Testis (tissue), 3 donors: ENCODE data around the gene ACTL10. TPM values are rescaled to one million over a fixed set of nuclear protein-coding genes. Genes with fewer than 3 reads are reported as not detected.
A peak's percentile ranks its signal among the peaks of the same experiment; 100 is the strongest.

Source experiments
- DNase-seq: peaks from one replicate; pipeline ENCODE4 v3.0.0-alpha.2; 2019
- H3K27ac ChIP-seq, 2 donors: fragments of 200-600 bp; sonication (generic); one replicate each; pipeline ENCODE4 v1.5.1; 2019
- H3K27me3 ChIP-seq: fragments of 200-600 bp; sonication (generic); one replicate; pipeline ENCODE4 v1.5.1; 2019
- H3K36me3 ChIP-seq: fragments of 200-600 bp; sonication (generic); one replicate; pipeline ENCODE4 v1.5.1; 2017; ENCODE audit warnings: low read depth; ENCODE audit errors: missing control alignments
- H3K4me1 ChIP-seq: fragments of 200-600 bp; sonication (generic); one replicate; pipeline ENCODE4 v1.5.1; 2019
- H3K4me3 ChIP-seq, 2 donors: fragments of 200-600 bp; sonication (generic); one replicate each; pipeline ENCODE4 v1.5.1; 2017 to 2019
- H3K9me3 ChIP-seq: fragments of 200-600 bp; sonication (generic); one replicate; pipeline ENCODE4 v1.5.1; 2017
- POLR2A ChIP-seq: fragments of 450-650 bp; IDR thresholded peaks from one replicate; pipeline ENCODE4 v1.6.1; 2017; ENCODE audit warnings: antibody characterized with exemption, mild to moderate bottlenecking, moderate library complexity
- WGBS, 2 donors: methylation state at CpG; one replicate each; pipeline ENCODE4 v1.1.5; 2018; 5-methylcytosine and 5-hydroxymethylcytosine counted together
- intact Hi-C: fragments of 100-400 bp; cut with DNase I; formaldehyde crosslinking; loops from one replicate; pipeline ENCODE4 v1.15.1; 2023; ENCODE audit warnings: low total_unique reads
- polyA plus RNA-seq: library from polyadenylated mRNA; stranded (reverse); fragments of 350-450 nt; fragmentation: Illumina TruSeq; extraction: RNeasy Lipid Tissue Mini Kit (QIAGEN cat#74804); gene quantifications from one replicate; pipeline ENCODE4 v1.2.3, GENCODE V29; 2014; ENCODE audit warnings: low read depth, low replicate concordance; ENCODE audit not compliant: insufficient read depth
- total RNA-seq, 2 donors: library from RNA; depleted of rRNA; stranded (reverse); fragments of >200 nt; gene quantifications; one replicate each; pipeline ENCODE4 v1.2.3, GENCODE V29; 2016
- TF ChIP-seq, protein P1 (sequence below), 3 experiments: fragments of 450-650 bp in 2 of 3; fragments of 200-600 bp in 1 of 3; sonication (generic) in 1 of 3; IDR thresholded peaks; one replicate each; pipeline ENCODE4 v1.5.1; 2016 to 2019; ENCODE audit warnings: antibody characterized with exemption in 3 of 3, mild to moderate bottlenecking in 2 of 3, moderate library complexity in 1 of 3

ACTL10 gene
- total and polyA plus RNA-seq, 3 donors from 2014 or later: 26.6 to 62.1 (median 55.0) TPM

DNA sequence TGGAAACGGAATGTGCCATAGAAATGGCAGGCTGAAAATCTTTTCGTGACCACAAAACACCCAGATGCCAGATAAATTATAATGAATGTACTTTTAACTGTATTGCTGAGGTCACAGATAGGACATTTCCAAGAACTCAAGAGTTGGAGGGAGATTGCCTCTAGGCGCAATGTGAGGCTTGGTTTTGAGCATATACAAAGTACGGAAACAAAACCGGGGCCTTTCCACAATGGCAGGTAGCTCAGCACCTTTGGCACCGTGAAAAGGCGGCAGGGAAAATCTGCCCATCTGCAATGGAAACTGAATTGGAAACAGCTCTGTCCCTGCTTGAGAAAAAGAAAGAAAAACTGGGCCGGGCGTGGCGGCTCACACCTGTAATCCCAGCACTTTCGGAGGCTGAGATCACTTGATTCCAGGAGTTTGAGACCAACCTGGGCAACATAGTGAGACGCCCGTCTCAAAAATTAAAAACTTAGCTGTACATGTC is 15.1 kb upstream of the ACTL10 start:
- Histone ChIP-seq H3K27ac (no peak overlapping the region), H3K27me3 (no peaks in the 10 kb centered on the region), H3K9me3 (no peaks in the 10 kb centered on the region), H3K36me3 (no peaks in the 10 kb centered on the region), H3K4me1 (peaks cover 19% of the 10 kb centered on the region), H3K4me3 (no peak overlapping the region)
- intact Hi-C loops: no loop called here
- 84 to 87% methylated on average over 13 of the region's 13 CpGs for WGBS, 2 donors
- no peak for DNase-seq
- TF ChIP-seq POLR2A: no peak
- TF ChIP-seq, protein P1, sequence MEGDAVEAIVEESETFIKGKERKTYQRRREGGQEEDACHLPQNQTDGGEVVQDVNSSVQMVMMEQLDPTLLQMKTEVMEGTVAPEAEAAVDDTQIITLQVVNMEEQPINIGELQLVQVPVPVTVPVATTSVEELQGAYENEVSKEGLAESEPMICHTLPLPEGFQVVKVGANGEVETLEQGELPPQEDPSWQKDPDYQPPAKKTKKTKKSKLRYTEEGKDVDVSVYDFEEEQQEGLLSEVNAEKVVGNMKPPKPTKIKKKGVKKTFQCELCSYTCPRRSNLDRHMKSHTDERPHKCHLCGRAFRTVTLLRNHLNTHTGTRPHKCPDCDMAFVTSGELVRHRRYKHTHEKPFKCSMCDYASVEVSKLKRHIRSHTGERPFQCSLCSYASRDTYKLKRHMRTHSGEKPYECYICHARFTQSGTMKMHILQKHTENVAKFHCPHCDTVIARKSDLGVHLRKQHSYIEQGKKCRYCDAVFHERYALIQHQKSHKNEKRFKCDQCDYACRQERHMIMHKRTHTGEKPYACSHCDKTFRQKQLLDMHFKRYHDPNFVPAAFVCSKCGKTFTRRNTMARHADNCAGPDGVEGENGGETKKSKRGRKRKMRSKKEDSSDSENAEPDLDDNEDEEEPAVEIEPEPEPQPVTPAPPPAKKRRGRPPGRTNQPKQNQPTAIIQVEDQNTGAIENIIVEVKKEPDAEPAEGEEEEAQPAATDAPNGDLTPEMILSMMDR (IDR thresholded peaks at IDR 0.05): no peak

DNA sequence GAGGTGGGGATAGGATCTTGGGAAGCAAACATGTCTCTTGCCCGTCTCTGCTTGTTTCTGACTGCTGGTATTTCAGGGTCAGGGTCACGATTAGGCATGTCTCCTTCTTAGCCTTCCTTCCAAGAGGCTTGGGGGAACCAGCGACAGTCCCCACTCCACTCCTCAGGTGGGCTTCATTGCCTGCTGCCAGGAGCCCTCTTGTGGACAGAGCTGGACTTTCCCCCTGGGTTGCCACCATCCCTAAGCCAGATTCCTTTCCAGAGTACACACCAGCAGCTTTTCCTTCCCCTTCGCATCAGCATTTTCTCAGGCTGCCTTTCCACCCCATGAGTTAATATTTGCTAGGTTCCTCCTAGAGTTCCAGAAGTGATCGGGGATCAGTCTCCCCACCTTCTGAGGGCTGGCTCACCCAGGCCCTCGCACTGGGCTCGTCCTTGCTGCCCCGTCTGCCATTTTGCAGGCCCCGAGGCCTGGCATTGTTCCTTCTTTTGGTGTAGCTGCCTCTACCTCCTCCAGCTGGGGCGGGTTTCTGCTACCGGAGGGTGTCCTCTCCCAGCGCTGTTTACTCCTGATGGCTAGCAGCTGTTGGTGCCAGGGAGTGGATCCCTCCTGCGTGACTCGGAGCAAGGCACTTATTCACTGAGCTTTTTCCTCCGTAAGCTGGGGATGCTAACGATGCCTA is 13.4 kb upstream of the ACTL10 start:
- no peak overlapping the region for H3K4me3 ChIP-seq
- WGBS, 2 donors: 48% methylated on average over 14 to 16 of the region's 16 CpGs
- H3K27me3 ChIP-seq: no peaks in the 10 kb centered on the region
- H3K27ac ChIP-seq: no peak overlapping the region
- peaks cover 15% of the 10 kb centered on the region for H3K4me1 ChIP-seq
- no peaks in the 10 kb centered on the region for H3K9me3 ChIP-seq
- peak; percentile 72 for DNase-seq
- H3K36me3 ChIP-seq: no peaks in the 10 kb centered on the region
- intact Hi-C loops: no loop called here
- no peak for TF ChIP-seq POLR2A
- TF ChIP-seq, protein P1 (IDR thresholded peaks at IDR 0.05): peak; percentile 51 to 80 (median 74)

DNA sequence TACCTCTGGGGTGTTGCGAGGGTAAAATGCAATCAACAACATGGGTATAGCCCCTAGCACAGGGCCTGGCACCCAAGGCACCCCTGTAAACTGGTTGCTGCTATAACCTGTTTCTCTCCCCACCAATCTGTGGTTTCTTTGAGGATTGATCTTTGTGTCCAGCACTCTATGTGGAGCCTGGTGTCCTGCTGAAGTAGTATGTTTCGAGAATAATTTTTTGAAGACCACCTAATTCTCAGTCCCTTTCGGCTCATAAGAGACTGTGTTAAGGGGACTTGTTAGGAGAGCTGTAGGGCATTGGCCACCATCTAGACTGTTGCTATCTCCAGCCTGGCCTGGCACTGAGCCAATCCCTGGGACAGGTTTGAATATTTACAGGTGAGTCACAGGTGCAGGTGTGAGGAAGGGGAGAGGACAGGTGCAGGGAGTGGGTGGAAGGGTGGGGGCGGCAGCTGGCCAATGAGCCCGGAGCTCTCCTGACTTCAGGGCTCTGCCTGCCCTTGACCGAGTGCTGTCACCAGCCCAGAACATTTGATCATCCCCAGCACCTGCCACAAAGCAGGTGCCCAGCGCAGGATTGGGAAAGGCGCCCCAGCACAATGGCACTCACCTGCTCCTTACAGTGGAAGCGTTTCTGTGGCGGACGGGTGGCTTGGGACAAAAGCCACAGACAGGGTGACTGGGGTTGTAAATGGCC is 12.7 kb upstream of the ACTL10 start:
- intact Hi-C loops: no loop called here
- no peak for TF ChIP-seq POLR2A
- TF ChIP-seq, protein P1 (IDR thresholded peaks at IDR 0.05): no peak
- Histone ChIP-seq H3K36me3 (no peaks in the 10 kb centered on the region), H3K4me1 (peaks cover 10% of the 10 kb centered on the region), H3K27ac (no peak overlapping the region), H3K27me3 (no peaks in the 10 kb centered on the region), H3K4me3 (no peak overlapping the region), H3K9me3 (no peaks in the 10 kb centered on the region)
- WGBS, 2 donors: 81 to 85% methylated on average over 5 to 11 of the region's 11 CpGs
- DNase-seq: no peak

DNA sequence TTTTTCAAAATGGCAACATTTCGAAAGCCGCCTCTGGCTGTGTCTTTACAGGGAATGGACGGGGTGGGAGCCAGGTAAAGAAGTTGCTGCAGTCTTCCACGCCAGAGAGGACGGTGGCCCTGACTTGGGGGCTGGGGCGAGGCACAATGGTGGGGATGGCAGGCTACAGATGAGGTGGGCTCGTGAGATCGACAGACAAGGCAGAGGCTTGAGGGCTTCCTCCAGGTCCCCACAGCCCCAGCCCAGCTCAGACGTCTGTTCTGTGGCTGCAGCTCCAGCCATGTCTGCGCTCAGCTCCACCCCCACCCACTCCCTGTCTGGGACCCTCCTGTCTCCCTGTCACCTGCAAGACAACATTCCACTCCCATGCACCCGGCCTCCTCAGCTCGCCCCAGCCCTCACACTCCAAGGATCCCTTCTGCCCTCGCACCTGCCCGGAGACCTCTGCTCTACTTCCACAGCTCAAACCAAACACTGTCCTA is 12.0 kb upstream of the ACTL10 start:
- TF ChIP-seq POLR2A: no peak
- TF ChIP-seq, protein P1 (IDR thresholded peaks at IDR 0.05): no peak
- no peaks in the 10 kb centered on the region for H3K36me3 ChIP-seq
- no peaks in the 10 kb centered on the region for H3K27me3 ChIP-seq
- intact Hi-C loops: no loop called here
- H3K4me3 ChIP-seq: no peak overlapping the region
- 71 to 73% methylated on average over 11 to 14 of the region's 14 CpGs for WGBS, 2 donors
- H3K27ac ChIP-seq: no peak overlapping the region
- DNase-seq: no peak
- peaks cover 8% of the 10 kb centered on the region for H3K4me1 ChIP-seq
- H3K9me3 ChIP-seq: no peaks in the 10 kb centered on the region
